ENCODE data around the gene ZBTB8OS. TPM values are rescaled to one million over a fixed set of nuclear protein-coding genes. Genes with fewer than 3 reads are reported as not detected.

Gene ZBTB8OS
- total and polyA plus RNA-seq, 2 of the 8 experiments (the other 6 are each of a cell fraction or from before 2014, with no cell fraction given) = 68.0 to 74.2 TPM

GRCh38 chr1:32635508-32636277, 14.7 kb downstream of the ZBTB8OS start:
- H3K79me2 ChIP-seq (ENCODE audit: control insufficient read depth in 1 of 2, insufficient read depth in 2 of 2, low read length in 2 of 2) = peaks cover 0 to 35% of the 10 kb centered on the region in 2 experiments; a peak in 2 of 4 replicates
- CTCF ChIA-PET (ENCODE audit: partially characterized antibody) = interaction anchor here (1.6 kb wide), 1 partner anchor 47 kb away, joined by 3 read pairs; no protein-coding TSS in a partner anchor
- H4K5ac ChIP-seq (ENCODE audit: insufficient read length, low read depth, low read length) = no peak overlapping the region

More at GRCh38 chr1:32635508-32636277, 14.7 kb downstream of the ZBTB8OS start:
- Histone ChIP-seq H3K27me3 (replicated peaks in 1 of 4; ENCODE audit: control insufficient read depth in 3 of 4, extremely low read depth in 1 of 4, insufficient read depth in 3 of 4, low read length in 3 of 4) (no peaks in the 10 kb centered on the region), H3K56ac (replicated peaks; ENCODE audit: insufficient read length, low read depth, low read length) (no peak overlapping the region), H4K20me1 (replicated peaks in 1 of 2; ENCODE audit: control insufficient read depth in 1 of 2, insufficient read depth in 2 of 2, low read length in 2 of 2) (no peaks in the 10 kb centered on the region), H2AK5ac (ENCODE audit: low read depth, low read length) (0 out of 2 replicates have a peak overlapping the region, but pooled peaks have one; percentile 24), H3K23me2 (ENCODE audit: low read depth, low read length) (peaks cover 2% of the 10 kb centered on the region; the same call in 1 of the 2 replicates), H2BK12ac (ENCODE audit: low read depth, low read length) (no peak overlapping the region), H3K4me1 (replicated peaks in 1 of 4; ENCODE audit: control insufficient read depth in 3 of 4, insufficient read depth in 4 of 4, low read length in 3 of 4) (peaks cover 8 to 21% (median 17%) of the 10 kb centered on the region in 4 experiments), H2AFZ (ENCODE audit: low read length) (no peak overlapping the region), H2BK20ac (ENCODE audit: low read length) (peak overlapping the region; percentile 72; the same call in 1 of the 2 replicates), H3K14ac (ENCODE audit: insufficient read length) (no peak overlapping the region), H3K36me3 (ENCODE audit: control insufficient read depth in 2 of 4, insufficient read depth in 4 of 4, low read length in 3 of 4) (peaks cover 0 to 27% (median 0%) of the 10 kb centered on the region in 4 experiments; a peak in 2 of 8 replicates), H3K18ac (ENCODE audit: extremely low read depth, low read length) (0 out of 2 replicates have a peak overlapping the region, but pooled peaks have one; percentile 6), H3K4me2 (ENCODE audit: insufficient read depth in 1 of 2, low read depth in 2 of 2, low read length in 2 of 2) (peak overlapping the region in 1 of 2 experiments; percentile 44; a peak in 1 of 4 replicates), H3K23ac (ENCODE audit: insufficient read length) (no peak overlapping the region), H2BK5ac (ENCODE audit: low read depth, low read length) (peak overlapping the region; percentile 35; the same call in 1 of the 2 replicates), H3K79me1 (ENCODE audit: low read depth, low read length) (no peaks in the 10 kb centered on the region; the same call in 1 of the 2 replicates), H3K9ac (replicated peaks in 1 of 4; ENCODE audit: extremely low read depth in 1 of 4, low read depth in 3 of 4, low read length in 3 of 4) (no peak overlapping the region), H3K4me3 (ENCODE audit: extremely low read depth in 1 of 4, insufficient read depth in 2 of 4, low read depth in 3 of 4, low read length in 4 of 4) (no peak overlapping the region), H3K27ac (ENCODE audit: low read depth, low read length) (no peak overlapping the region), H3K9me3 (ENCODE audit: insufficient read depth in 2 of 2, low read depth in 1 of 2, low read length in 1 of 2) (no peaks in the 10 kb centered on the region), H2BK15ac (ENCODE audit: low read length) (no peak overlapping the region), H3K4ac (replicated peaks; ENCODE audit: insufficient read length, low read depth, low read length) (no peak overlapping the region), H2BK120ac (replicated peaks; ENCODE audit: low read depth, low read length) (no peak overlapping the region), H4K8ac (ENCODE audit: extremely low read depth, insufficient read depth, low read length) (no peak overlapping the region), H4K91ac (replicated peaks; ENCODE audit: insufficient read length, low read length) (no peak overlapping the region)
- no peak for DNase-seq (ENCODE audit: low read depth in 1 of 2, low spot score in 2 of 2)
- TF ChIP-seq POU5F1 (IDR thresholded peaks at IDR 0.05; ENCODE audit: low read depth, low read length) (no peak), TBP (IDR thresholded peaks at IDR 0.05; ENCODE audit: low read depth, low read length) (no peak), SUZ12 (IDR thresholded peaks at IDR 0.05; ENCODE audit: low read length) (no peak), SP2 (IDR thresholded peaks at IDR 0.05; ENCODE audit: low read length) (no peak), RNF2 (IDR thresholded peaks at IDR 0.05; ENCODE audit: borderline replicate concordance, low read depth, low read length, missing control alignments, poor library complexity, severe bottlenecking) (no peak), SP1 (IDR thresholded peaks at IDR 0.05; ENCODE audit: low read depth, low read length) (no peak)
- no peak for FAIRE-seq
- POLR2A ChIA-PET (ENCODE audit: partially characterized antibody) = interaction anchor here (0.9 to 10.1 kb wide), 4 partner anchors 10 to 30 kb away, joined by 3 to 115 read pairs (median 6); partner anchors contain the start of genes RBBP4 and ZBTB8OS
- 87% methylated on average over 8 of the region's 8 CpGs; no CpG with 5 or more reads in 1 of the 2 experiments for WGBS, 2 experiments (ENCODE audit: extremely low coverage in 1 of 2, insufficient coverage in 1 of 2, insufficient read length in 1 of 2, insufficient replicate concordance in 2 of 2, low coverage in 1 of 2, low lambda C conversion rate in 2 of 2, missing lambda C conversion rate in 1 of 2)

Measured in H1 (cell line).